ENCODE data around the gene GPC2. TPM values are rescaled to one million over a fixed set of nuclear protein-coding genes. Genes with fewer than 3 reads are reported as not detected.

The GPC2 gene
- total RNA-seq, 8 experiments from 2014 or later: 0.92 to 103 (median 54.7) TPM

GRCh38 chr7:100126931-100127865 is 50.0 kb downstream of the GPC2 start, which contains the start of gene MBLAC1:
MBLAC1 (plus strand) TSS chr7:100126967; CDS start chr7:100127396, 429 bp downstream.
- Histone ChIP-seq H3K4me3 (peak within 1 kb of the TSS; percentile 41 to 66 (median 53)), H3K4me1 (replicated peaks in 1 of 2) (peaks cover 7 to 12% of the 10 kb centered on the region in 2 donors), H3K27ac (peak within 1 kb of the TSS; percentile 82 to 93)
- ATAC-seq (replicated peaks in 6 of 8): peak; percentile 78 to 85 (median 81)
- 0 to 10% methylated on average over 1 to 2 of the region's 85 CpGs; no CpG with 5 or more reads in 8 of the 10 experiments for WGBS, 10 experiments
- in situ Hi-C loops (cut with MboI; ENCODE audit: low pct_unique_long_range_greater_than_20kb in 2 of 9, low sequenced_read_pairs in 9 of 9, unreplicated experiment in 9 of 9): no loop called here

- H3K4me3 ChIP-seq: peak overlapping the region; percentile 41 to 66 (median 53)
- in situ Hi-C loops (cut with MboI; ENCODE audit: low pct_unique_long_range_greater_than_20kb in 2 of 9, low sequenced_read_pairs in 9 of 9, unreplicated experiment in 9 of 9): no loop called here
- H3K27ac ChIP-seq: peak overlapping the region; percentile 82 to 93
- peaks cover 7 to 12% of the 10 kb centered on the region in 2 donors for H3K4me1 ChIP-seq (replicated peaks in 1 of 2)
- 0 to 50% (median 10%) methylated on average over 2 to 10 of the region's 29 CpGs; no CpG with 5 or more reads in 1 of the 10 experiments for WGBS, 10 experiments
- peak in 4 of 8 experiments; percentile 14 to 30 (median 18) for ATAC-seq (replicated peaks in 6 of 8)
Measured at GRCh38 chr7:100126239-100126930, 50.8 kb downstream of the GPC2 start.

- Histone ChIP-seq H3K4me3 (no peak overlapping the region), H3K4me1 (replicated peaks in 1 of 2) (peaks cover 11 to 16% of the 10 kb centered on the region in 2 donors), H3K27ac (no peak overlapping the region)
- 57 to 100% (median 88%) methylated on average over 1 to 4 of the region's 4 CpGs; no CpG with 5 or more reads in 2 of the 10 experiments for WGBS, 10 experiments
- in situ Hi-C loops (cut with MboI; ENCODE audit: low pct_unique_long_range_greater_than_20kb in 2 of 9, low sequenced_read_pairs in 9 of 9, unreplicated experiment in 9 of 9): no loop called here
- ATAC-seq (replicated peaks in 6 of 8): peak in 1 of 8 experiments; percentile 9
Measured at GRCh38 chr7:100124301-100125230, 52.6 kb downstream of the GPC2 start.

- no peak for ATAC-seq (replicated peaks in 6 of 8)
- peaks cover 7 to 9% of the 10 kb centered on the region in 2 donors for H3K4me1 ChIP-seq (replicated peaks in 1 of 2)
- no peak overlapping the region for H3K4me3 ChIP-seq
- in situ Hi-C loops (cut with MboI; ENCODE audit: low pct_unique_long_range_greater_than_20kb in 2 of 9, low sequenced_read_pairs in 9 of 9, unreplicated experiment in 9 of 9): no loop called here
- H3K27ac ChIP-seq: no peak overlapping the region
- WGBS, 10 experiments: 100% methylated on average over 1 of the region's 1 CpG; no CpG with 5 or more reads in 9 of the 10 experiments
Measured at GRCh38 chr7:100122568-100122967, 54.6 kb downstream of the GPC2 start.

GRCh38 chr7:100122067-100122466 is 55.1 kb downstream of the GPC2 start:
- Histone ChIP-seq H3K4me3 (no peak overlapping the region), H3K27ac (no peak overlapping the region), H3K4me1 (replicated peaks in 1 of 2) (peaks cover 7 to 9% of the 10 kb centered on the region in 2 donors)
- in situ Hi-C loops (cut with MboI; ENCODE audit: low pct_unique_long_range_greater_than_20kb in 2 of 9, low sequenced_read_pairs in 9 of 9, unreplicated experiment in 9 of 9): no loop called here
- WGBS, 10 experiments: 76 to 83% (median 79%) methylated on average over 2 to 11 of the region's 13 CpGs; no CpG with 5 or more reads in 6 of the 10 experiments
- no peak for ATAC-seq (replicated peaks in 6 of 8)

GRCh38 chr7:100120733-100121036 is 56.5 kb downstream of the GPC2 start:
- peaks cover 4 to 9% of the 10 kb centered on the region in 2 donors for H3K4me1 ChIP-seq (replicated peaks in 1 of 2)
- in situ Hi-C loops (cut with MboI; ENCODE audit: low pct_unique_long_range_greater_than_20kb in 2 of 9, low sequenced_read_pairs in 9 of 9, unreplicated experiment in 9 of 9): no loop called here
- H3K4me3 ChIP-seq: peak overlapping the region; percentile 81 to 89 (median 88)
- no peak for ATAC-seq (replicated peaks in 6 of 8)
- peak overlapping the region; percentile 32 to 98 for H3K27ac ChIP-seq
- 0 to 43% (median 0%) methylated on average over 1 of the region's 1 CpG; no CpG with 5 or more reads in 5 of the 10 experiments for WGBS, 10 experiments

GRCh38 chr7:100119970-100120732 is 57.0 kb downstream of the GPC2 start:
- ATAC-seq (replicated peaks in 6 of 8): peak; percentile 28 to 69 (median 59)

More at GRCh38 chr7:100119970-100120732, 57.0 kb downstream of the GPC2 start:
- Histone ChIP-seq H3K4me3 (peak overlapping the region; percentile 81 to 89 (median 88)), H3K27ac (peak overlapping the region; percentile 98), H3K4me1 (replicated peaks in 1 of 2) (peaks cover 4 to 9% of the 10 kb centered on the region in 2 donors)
- 0 to 50% (median 25%) methylated on average over 1 to 6 of the region's 19 CpGs; no CpG with 5 or more reads in 1 of the 10 experiments for WGBS, 10 experiments
- in situ Hi-C loops (cut with MboI; ENCODE audit: low pct_unique_long_range_greater_than_20kb in 2 of 9, low sequenced_read_pairs in 9 of 9, unreplicated experiment in 9 of 9): no loop called here

Other genes starting within 250 kb of the GPC2 start
- gene GJC3, start 247.8 kb downstream of the GPC2 start, total RNA-seq: 1 to 10 TPM in 1 of 8 experiments, under 1 TPM in 5, not detected in 2; 0.18 to 3.7 (median 0.46) TPM
- 100 to 1,000 TPM in 1 of 8 experiments, 10 to 100 TPM in 2, 1 to 10 TPM in 1, under 1 TPM in 2, not detected in 2; 0.08 to 229 (median 12.5) TPM for gene AZGP1, start 201.3 kb downstream of the GPC2 start, total RNA-seq
- 10 to 100 TPM; 26.1 to 68.7 (median 48.3) TPM for gene ZKSCAN1, start 161.8 kb downstream of the GPC2 start, total RNA-seq
- 10 to 100 TPM in 7 of 8 experiments, 1 to 10 TPM in 1; 5.9 to 19.5 (median 16.1) TPM for gene ZSCAN21, start 127.6 kb downstream of the GPC2 start, total RNA-seq
- 10 to 100 TPM; 32.4 to 63.8 (median 49.4) TPM for gene ZNF3, start 95.7 kb downstream of the GPC2 start, total RNA-seq
- gene COPS6, start 88.4 kb downstream of the GPC2 start, total RNA-seq: 100 to 1,000 TPM in 2 of 8 experiments, 10 to 100 TPM in 6; 36.8 to 128 (median 72.2) TPM
- gene MCM7, start 76.0 kb downstream of the GPC2 start, total RNA-seq: 100 to 1,000 TPM in 3 of 8 experiments, 10 to 100 TPM in 5; 15.0 to 262 (median 73.9) TPM
- gene AP4M1, start 75.7 kb downstream of the GPC2 start, total RNA-seq: 10 to 100 TPM in 7 of 8 experiments, 1 to 10 TPM in 1; 9.5 to 21.1 (median 16.3) TPM
- gene TAF6, start 58.0 kb downstream of the GPC2 start, total RNA-seq: 10 to 100 TPM; 18.0 to 49.1 (median 33.5) TPM
- 10 to 100 TPM; 11.3 to 46.0 (median 16.2) TPM for gene CNPY4, start 57.7 kb downstream of the GPC2 start, total RNA-seq
- gene MBLAC1, start 50.4 kb downstream of the GPC2 start, total RNA-seq: 1 to 10 TPM; 1.7 to 5.1 (median 4.1) TPM
- 100 to 1,000 TPM in 5 of 8 experiments, 10 to 100 TPM in 3; 74.0 to 145 (median 111) TPM for gene LAMTOR4, start 28.5 kb downstream of the GPC2 start, total RNA-seq
- 10 to 100 TPM in 7 of 8 experiments, 1 to 10 TPM in 1; 9.5 to 24.7 (median 17.9) TPM for gene TRAPPC14, start 18.7 kb downstream of the GPC2 start, total RNA-seq
- gene GAL3ST4, start 8.8 kb downstream of the GPC2 start, total RNA-seq: 1 to 10 TPM; 1.6 to 5.0 (median 2.7) TPM
- 10 to 100 TPM in 2 of 8 experiments, 1 to 10 TPM in 6; 2.1 to 18.0 (median 7.5) TPM for gene STAG3, start 537 bp upstream of the GPC2 start, total RNA-seq
- gene PVRIG, start 42.6 kb upstream of the GPC2 start, total RNA-seq: 10 to 100 TPM in 1 of 8 experiments, 1 to 10 TPM in 4, under 1 TPM in 1, not detected in 2; 0.98 to 10.7 (median 2.5) TPM
- 1 to 10 TPM; 1.9 to 7.9 (median 4.1) TPM for gene SPDYE3, start 130.3 kb upstream of the GPC2 start, total RNA-seq
- gene PILRB, start 180.7 kb upstream of the GPC2 start, total RNA-seq: 100 to 1,000 TPM in 1 of 8 experiments, 10 to 100 TPM in 7; 10.6 to 107 (median 19.6) TPM
- gene PILRA, start 196.1 kb upstream of the GPC2 start, total RNA-seq: 1 to 10 TPM in 7 of 8 experiments, under 1 TPM in 1; 0.88 to 9.4 (median 3.0) TPM

Data from motor neuron (in vitro differentiated cells).